HEK293T (cell line): ENCODE results near the gene HIBCH.

ENCODE experiments used
- CTCF ChIA-PET: fragments of 350-600 bp; formaldehyde crosslinking; extraction: SDS; loops from one replicate; lab custom pipeline; 2021; ENCODE audit warnings: antibody characterized with exemption, inconsistent platforms; lab: Yijun Ruan, JAX
- POLR2A ChIA-PET: fragments of 350-600 bp; formaldehyde crosslinking; extraction: SDS; loops from one replicate; lab custom pipeline; 2020; ENCODE audit warnings: antibody characterized with exemption, inconsistent platforms; lab: Yijun Ruan, JAX
- DNase-seq: peaks from one replicate; pipeline ENCODE4 v3.0.0; 2012; ENCODE audit warnings: mixed read lengths; ENCODE audit errors: extremely low spot score
- ARNT ChIP-seq: fragments of 450-650 bp; IDR thresholded peaks from 2 replicates; pipeline ENCODE4 v1.6.1; 2017; ENCODE audit warnings: mild to moderate bottlenecking
- BHLHE40 ChIP-seq: fragments of 450-650 bp; IDR thresholded peaks from 2 replicates; pipeline ENCODE4 v1.6.1; 2016; ENCODE audit warnings: mild to moderate bottlenecking, moderate library complexity, borderline replicate concordance
- CTBP1 ChIP-seq: fragments of 450-650 bp; IDR thresholded peaks from 2 replicates; pipeline ENCODE4 v1.6.1; 2016; ENCODE audit warnings: borderline replicate concordance
- ELF4 ChIP-seq: fragments of 450-650 bp; IDR thresholded peaks from 2 replicates; pipeline ENCODE4 v1.6.1; 2017; ENCODE audit warnings: antibody characterized with exemption
- FOXA1 ChIP-seq: fragments of 450-650 bp; IDR thresholded peaks from 2 replicates; pipeline ENCODE4 v1.6.1; 2016; ENCODE audit warnings: mild to moderate bottlenecking
- FOXK2 ChIP-seq: fragments of 450-650 bp; IDR thresholded peaks from 2 replicates; pipeline ENCODE4 v1.6.1; 2016; ENCODE audit warnings: mild to moderate bottlenecking
- FOXM1 ChIP-seq: fragments of 450-650 bp; IDR thresholded peaks from 2 replicates; pipeline ENCODE4 v1.6.1; 2017; ENCODE audit warnings: mild to moderate bottlenecking, borderline replicate concordance
- HDGF ChIP-seq: fragments of 450-650 bp; IDR thresholded peaks from 2 replicates; pipeline ENCODE4 v1.6.1; 2017; ENCODE audit warnings: antibody characterized with exemption, borderline replicate concordance
- L3MBTL2 ChIP-seq: fragments of 450-650 bp; conservative IDR thresholded peaks from 2 replicates; pipeline ENCODE4 v1.6.1; 2016; ENCODE audit warnings: mild to moderate bottlenecking
- LEF1 ChIP-seq: fragments of 450-650 bp; IDR thresholded peaks from 2 replicates; pipeline ENCODE4 v1.6.1; 2017; ENCODE audit warnings: mild to moderate bottlenecking, borderline replicate concordance
- NFRKB ChIP-seq: fragments of 450-650 bp; IDR thresholded peaks from 2 replicates; pipeline ENCODE4 v1.6.1; 2016; ENCODE audit warnings: mild to moderate bottlenecking, moderate library complexity
- SP1 ChIP-seq: fragments of 450-650 bp; IDR thresholded peaks from 2 replicates; pipeline ENCODE4 v1.6.1; 2017
- SUZ12 ChIP-seq: fragments of 450-650 bp; IDR thresholded peaks from 2 replicates; pipeline ENCODE4 v1.6.1; 2016; ENCODE audit warnings: mild to moderate bottlenecking
- TARDBP ChIP-seq: fragments of 450-650 bp; IDR thresholded peaks from 2 replicates; pipeline ENCODE4 v1.6.1; 2016
- ZNF384 ChIP-seq: fragments of 450-650 bp; IDR thresholded peaks from 2 replicates; pipeline ENCODE4 v1.6.1; 2016
- TF ChIP-seq, protein P1 (sequence below): fragments of 450-650 bp; IDR thresholded peaks from 2 replicates; pipeline ENCODE4 v1.6.1; 2016

HIBCH gene

DNA sequence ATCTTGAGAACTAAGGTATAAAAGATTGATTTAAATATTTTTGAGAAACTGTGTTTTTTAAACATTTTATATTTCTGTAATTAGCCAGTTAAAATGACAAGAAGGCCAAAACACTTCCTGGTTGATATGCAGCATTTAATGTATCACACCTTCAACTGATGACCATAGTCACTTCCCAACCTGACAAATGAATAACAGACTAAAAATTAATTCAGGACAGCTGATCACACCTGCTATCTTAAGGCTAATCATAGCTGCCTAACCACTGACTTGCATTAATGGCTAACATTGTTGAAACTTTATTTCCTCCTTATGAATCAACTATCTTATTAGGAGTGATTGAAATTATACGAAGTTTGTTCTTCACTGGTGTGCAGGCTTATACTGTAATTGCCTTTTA is 131.3 kb downstream of the HIBCH start:
- TF ChIP-seq L3MBTL2: no peak
- no peak for TF ChIP-seq BHLHE40
- TF ChIP-seq ZNF384: no peak
- TF ChIP-seq SP1: no peak
- TF ChIP-seq, protein P1, sequence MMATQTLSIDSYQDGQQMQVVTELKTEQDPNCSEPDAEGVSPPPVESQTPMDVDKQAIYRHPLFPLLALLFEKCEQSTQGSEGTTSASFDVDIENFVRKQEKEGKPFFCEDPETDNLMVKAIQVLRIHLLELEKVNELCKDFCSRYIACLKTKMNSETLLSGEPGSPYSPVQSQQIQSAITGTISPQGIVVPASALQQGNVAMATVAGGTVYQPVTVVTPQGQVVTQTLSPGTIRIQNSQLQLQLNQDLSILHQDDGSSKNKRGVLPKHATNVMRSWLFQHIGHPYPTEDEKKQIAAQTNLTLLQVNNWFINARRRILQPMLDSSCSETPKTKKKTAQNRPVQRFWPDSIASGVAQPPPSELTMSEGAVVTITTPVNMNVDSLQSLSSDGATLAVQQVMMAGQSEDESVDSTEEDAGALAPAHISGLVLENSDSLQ: no peak
- TF ChIP-seq NFRKB: no peak
- TF ChIP-seq FOXA1: no peak
- TF ChIP-seq FOXM1: no peak
- no peak for TF ChIP-seq TARDBP
- no peak for TF ChIP-seq SUZ12
- TF ChIP-seq LEF1: no peak
- TF ChIP-seq FOXK2: no peak
- no peak for TF ChIP-seq CTBP1
- TF ChIP-seq HDGF: no peak
- no peak for TF ChIP-seq ELF4
- no peak for TF ChIP-seq ARNT
- CTCF ChIA-PET: no interaction called here
- POLR2A ChIA-PET: no interaction called here
- DNase-seq: no peak

DNA sequence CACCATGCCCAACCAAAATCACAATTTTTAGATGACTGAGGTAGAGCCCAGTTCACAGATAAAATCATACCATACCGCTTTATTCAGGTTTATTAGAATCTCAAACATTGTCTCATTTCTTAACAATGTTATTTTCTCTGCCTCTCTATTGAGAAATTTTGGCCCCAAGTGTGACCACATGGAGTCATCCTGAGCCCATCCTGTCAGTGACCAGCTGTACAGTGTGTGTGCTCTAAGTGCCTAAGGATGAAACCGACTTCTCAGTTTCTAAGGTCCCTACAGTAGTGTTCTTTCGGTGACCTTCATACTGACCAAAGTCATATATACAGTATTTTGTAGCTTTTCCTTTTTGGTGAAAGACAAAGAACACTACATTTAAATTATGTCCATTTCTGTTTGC is 133.4 kb downstream of the HIBCH start:
- CTCF ChIA-PET: no interaction called here

DNA sequence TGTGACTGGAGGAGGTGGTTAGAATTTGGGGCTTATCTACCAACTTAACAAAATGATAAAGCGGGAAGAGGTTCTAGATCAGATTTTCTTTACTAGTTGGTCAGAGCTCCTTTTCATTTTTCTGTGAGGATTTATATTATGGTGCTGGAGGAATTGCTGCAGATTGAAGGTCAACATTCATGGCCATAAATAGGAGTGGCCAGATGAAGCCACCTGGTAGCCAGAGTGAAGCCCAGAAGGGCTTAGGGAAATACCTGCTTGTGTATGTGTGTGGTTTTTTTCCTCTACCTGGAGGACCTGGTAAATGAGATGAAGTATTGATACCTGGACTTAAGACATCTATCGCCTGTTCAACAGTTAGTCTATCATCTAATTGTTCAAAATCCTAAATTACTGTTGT is 134.2 kb downstream of the HIBCH start:
- ChIA-PET POLR2A (no interaction called here), CTCF (no interaction called here)
- no peak for DNase-seq
- no peak for TF ChIP-seq NFRKB
- TF ChIP-seq LEF1: no peak
- TF ChIP-seq CTBP1: no peak
- TF ChIP-seq FOXK2: no peak
- TF ChIP-seq ARNT: no peak
- no peak for TF ChIP-seq HDGF
- no peak for TF ChIP-seq L3MBTL2
- TF ChIP-seq, protein P1: no peak
- no peak for TF ChIP-seq SUZ12
- TF ChIP-seq ELF4: no peak

More for the DNA sequence above, 133.4 kb downstream of the HIBCH start:
- POLR2A ChIA-PET: no interaction called here
- DNase-seq: no peak
- TF ChIP-seq TARDBP: no peak
- no peak for TF ChIP-seq LEF1
- TF ChIP-seq ARNT: no peak
- no peak for TF ChIP-seq NFRKB
- TF ChIP-seq HDGF: no peak

DNA sequence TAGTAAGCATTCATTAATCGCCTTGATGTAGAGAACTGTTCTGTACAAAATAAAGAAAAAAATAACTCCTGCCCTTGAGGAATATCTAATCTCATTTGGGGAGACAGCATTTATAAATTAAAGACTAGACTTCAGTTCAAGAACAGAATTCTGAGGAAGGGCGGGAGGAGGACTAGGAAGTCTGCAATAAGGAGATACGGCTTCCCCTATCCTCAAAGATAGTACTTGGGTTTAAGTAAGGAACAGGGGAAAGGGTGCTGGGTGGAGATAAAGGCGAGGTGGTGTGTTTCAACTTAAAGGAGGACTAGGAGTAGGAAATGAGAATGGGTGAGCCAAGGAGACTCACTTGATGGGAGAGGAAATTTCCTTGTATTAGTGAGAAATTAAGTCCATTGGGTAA is 135.2 kb downstream of the HIBCH start:
- POLR2A ChIA-PET: no interaction called here
- CTCF ChIA-PET: no interaction called here
- DNase-seq: no peak
- TF ChIP-seq FOXK2 (no peak), L3MBTL2 (no peak), ELF4 (no peak), TARDBP (no peak), HDGF (no peak), FOXM1 (no peak), LEF1 (no peak), NFRKB (no peak), BHLHE40 (no peak), FOXA1 (no peak), SUZ12 (no peak), ARNT (no peak), SP1 (no peak), ZNF384 (no peak), CTBP1 (no peak)
- TF ChIP-seq, protein P1: no peak

DNA sequence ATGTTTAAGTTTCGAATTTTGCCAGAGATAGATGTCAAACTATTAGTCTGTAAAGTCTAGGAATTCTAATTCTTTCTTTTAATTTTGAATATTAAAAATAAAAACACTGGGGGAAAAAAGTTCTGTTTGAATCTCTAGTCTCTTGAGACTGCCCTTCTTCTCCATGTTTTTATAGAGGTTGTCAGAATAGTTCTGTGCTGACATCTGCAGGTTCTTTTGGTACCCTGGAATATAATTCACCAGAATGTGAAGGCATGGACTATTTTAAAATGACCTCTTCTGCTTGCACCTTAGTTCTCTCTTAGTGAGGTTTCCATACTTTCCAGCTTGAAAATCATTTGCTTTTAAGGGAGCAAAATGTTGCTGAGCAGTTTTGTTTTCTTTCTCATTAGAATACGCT is 136.1 kb downstream of the HIBCH start:
- POLR2A ChIA-PET: no interaction called here
- CTCF ChIA-PET: no interaction called here
- TF ChIP-seq, protein P1: no peak
- TF ChIP-seq BHLHE40: no peak

DNA sequence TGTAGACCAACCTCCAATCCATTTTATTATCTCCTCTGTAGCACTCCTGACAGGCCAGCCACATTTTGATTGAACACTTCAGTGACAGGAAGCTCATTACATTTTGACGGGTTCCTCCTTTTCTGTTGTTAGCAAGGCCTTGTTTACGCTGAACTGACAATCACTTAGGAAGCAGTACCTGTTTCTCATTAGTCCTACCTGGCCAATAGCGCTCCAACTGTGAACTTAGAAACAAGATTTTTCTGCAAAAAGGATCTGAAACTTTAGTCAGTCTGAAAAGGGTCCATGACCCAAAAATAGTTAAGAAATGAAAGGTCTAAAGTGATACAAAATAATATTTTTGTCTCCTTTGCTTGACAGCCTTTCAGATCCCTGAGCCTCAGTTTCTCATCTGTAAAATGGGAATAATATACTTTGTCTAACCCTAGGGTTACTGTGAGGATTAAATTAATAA is 137.5 kb downstream of the HIBCH start:
- POLR2A ChIA-PET: interaction anchor here (1.4 kb wide), 1 partner anchor 138 kb away, joined by 4 read pairs; the partner anchor contains the start of gene HIBCH
- DNase-seq: no peak
- CTCF ChIA-PET: no interaction called here
- TF ChIP-seq, protein P1: peak; percentile 7; the same call in 1 of the 2 replicates
- no peak for TF ChIP-seq ZNF384

More for the DNA sequence above, 136.1 kb downstream of the HIBCH start:
- DNase-seq: no peak
